Stimulated activated CD8-positive, alpha-beta memory T cell treated with anti-CD3 and anti-CD28 coated beads, Interleukin-12 subunit alpha, Interleukin-12 subunit beta, amount 100 ng/mL, for 4 hours (primary cell): ENCODE measurements around the gene MANBA.
"Not testable (repeated sequence)": the region's sequence is repeated elsewhere in the genome, so short reads cannot be mapped to it uniquely, and the experiment has no call there.

Experiments
- DNase-seq: peaks from one replicate; pipeline ENCODE4 v3.0.0-alpha.2; 2020; ENCODE audit warnings: low read depth

The MANBA gene

DNA sequence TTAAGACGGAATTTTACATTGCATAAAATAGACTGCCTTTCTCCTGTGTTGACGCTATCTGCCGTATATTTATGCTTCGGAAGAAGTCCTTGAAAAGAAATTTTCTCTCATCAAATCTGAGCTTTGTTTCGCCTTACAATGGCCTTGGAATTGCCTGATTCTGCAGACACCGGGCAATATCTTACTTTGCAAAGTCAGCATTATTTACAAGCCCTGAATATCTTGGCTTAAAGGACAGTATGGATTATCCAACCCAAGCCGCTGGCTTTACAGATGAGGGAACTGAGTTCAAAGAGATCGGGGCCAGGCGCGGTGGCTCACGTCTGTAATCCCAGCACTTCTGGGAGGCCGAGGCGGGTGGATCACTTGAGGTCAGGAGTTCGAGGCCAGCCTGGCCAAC lies 1.1 kb upstream of the MANBA start:
- DNase-seq, result no peak

DNA sequence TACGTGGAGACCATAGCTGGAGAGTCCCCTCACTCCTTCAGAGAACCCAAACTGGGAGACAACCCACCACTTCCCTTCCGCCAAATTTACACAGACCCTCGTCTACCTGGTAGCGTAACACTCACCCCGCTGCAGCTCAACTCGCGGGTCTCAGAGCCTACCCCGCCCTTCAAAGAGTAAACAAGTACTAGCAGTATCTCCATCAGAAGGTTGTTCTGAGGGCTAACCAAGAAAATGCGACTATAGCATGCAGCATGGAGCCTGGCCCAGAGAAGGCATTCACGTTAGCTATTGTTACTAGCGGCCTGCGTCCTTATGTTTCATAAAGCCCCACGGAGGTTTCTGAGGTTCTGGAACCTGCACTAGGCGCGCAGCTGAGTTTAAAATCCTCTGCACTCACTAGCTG lies 531 bp upstream of the MANBA start:
- DNase-seq, result no peak

DNA sequence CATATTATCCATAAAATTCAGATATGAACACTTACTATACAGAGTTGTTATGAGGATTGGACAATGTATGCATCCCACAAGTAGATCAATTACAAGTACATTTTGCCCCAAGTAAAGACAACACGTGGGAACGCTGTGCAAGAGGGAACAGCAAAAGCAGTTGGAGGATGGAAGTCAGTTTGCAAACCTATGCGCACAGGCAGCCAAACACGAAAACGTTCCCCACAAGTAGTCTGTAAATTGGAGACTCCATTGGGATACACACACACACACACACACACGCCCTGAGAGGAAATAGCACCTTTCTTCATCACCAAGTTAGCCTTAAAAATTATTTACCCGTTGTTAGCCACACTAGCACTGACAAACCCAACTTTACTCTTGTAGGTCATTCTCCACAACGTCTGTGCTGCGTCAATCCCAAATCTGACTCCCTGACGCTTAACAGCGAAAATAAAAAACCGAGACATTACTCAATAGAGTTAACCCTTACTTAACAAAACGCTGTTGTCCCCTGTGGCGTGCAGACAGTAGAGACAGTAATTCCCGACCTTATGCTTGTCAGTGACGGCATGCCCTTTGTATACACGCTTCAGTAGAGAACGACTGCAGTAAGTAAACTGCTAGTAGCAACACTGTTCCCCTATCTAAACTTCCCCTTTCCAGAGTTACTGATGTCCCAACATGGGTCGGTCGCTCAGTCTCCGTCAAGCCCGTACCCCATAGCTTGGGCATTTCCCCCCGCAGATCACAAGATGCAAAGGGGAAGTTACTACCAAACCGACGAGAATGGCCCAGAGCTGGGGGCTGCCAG lies 730 bp downstream of the MANBA start:
- no peak for DNase-seq

DNA sequence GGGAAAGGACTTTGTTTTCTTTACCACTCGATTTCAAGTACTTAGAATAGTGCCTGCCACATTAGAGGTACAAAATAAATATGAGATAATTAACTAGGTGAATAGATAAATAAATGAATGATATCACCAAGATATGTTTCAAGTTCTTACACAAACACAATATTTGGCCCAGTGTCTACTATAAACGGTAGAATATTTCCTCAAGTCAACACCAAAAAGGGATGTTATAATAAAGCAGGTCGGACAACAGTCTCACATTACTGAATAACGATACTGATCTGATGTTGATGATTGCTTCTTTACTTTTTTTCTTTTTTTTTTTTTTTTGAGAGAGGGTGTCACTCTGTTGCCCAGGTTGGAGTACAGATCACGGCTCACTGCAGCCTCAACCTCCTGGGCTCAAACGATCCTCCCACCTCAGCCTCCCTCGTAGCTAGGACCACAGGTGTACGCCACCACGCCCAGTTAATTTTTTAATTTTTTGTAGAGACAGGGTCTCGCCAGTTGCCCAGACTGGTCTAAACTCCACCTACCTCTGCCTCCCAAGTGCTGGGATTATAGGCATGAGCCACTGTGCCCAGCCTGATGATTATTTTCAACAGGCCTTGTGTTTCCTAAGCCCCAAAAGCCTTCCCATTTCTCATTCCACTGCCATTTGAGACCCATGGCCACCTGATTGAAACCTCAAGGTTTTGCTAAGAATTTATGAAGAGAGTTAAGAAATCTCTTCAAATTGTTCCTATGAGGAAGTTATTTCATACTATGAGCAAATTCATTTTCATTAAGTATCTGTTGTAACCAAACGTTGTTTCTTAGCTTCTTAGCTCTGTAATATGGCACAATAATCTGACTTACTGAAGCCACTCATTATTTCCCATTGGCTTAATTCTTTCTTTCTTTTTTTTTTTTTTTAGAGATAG lies 2.3 kb downstream of the MANBA start:
- DNase-seq, result no peak

DNA sequence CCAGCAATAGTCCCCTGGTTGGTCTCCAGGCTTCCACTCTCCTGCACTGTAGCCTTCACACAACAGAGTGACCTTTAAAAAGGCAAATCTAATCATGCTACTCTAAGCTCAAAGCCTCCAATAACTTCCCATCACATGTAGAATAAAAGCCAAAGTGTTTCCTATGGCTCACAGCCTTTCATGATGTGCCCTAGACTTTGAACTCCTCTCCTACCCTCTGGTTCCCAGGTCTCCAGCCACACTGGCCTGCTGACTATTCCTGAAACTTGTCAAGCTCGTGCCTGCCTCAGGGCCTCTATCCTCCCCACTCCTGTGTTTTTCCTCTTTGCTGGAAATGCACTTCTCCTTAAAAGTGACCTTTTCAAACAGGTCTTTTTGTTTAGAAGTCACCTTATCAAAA lies 3.1 kb downstream of the MANBA start:
- DNase-seq, result no peak

DNA sequence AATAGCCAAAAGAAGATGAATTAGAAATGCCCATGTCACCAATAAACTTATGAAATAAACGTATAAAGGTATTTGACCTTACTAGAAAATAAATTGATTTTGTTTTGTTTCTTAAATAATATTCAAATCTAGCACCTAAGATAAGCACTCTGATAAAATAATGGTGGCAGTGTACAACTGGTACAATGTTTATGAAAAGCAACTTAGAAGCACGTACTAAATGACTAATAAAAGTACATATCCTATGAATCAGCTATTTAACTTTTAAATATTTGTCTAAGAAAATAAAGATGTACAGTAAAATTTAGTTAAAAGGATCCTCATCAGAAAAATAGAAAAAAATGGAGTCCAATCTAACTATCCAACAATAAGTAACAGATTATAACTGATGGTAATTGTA lies 6.7 kb downstream of the MANBA start:
- no peak for DNase-seq

DNA sequence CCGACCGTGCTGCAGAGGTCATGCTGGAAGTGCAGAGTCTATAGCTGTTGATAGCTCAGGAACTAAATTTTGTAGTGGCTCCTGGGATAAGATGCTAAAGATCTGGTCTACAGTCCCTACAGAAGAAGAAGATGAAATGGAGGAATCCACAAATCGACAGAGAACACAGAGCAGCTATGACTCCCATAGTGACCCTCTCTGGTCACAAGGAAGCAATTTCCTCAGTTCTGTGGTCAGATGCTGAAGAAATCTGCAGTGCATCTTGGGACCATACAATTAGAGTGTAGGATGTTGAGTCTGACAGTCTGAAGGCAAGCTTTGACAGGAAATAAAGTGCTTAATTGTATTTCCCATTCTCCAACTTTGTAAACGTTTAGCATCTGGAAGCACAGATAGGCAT lies 8.8 kb downstream of the MANBA start:
- DNase-seq, result no peak

DNA sequence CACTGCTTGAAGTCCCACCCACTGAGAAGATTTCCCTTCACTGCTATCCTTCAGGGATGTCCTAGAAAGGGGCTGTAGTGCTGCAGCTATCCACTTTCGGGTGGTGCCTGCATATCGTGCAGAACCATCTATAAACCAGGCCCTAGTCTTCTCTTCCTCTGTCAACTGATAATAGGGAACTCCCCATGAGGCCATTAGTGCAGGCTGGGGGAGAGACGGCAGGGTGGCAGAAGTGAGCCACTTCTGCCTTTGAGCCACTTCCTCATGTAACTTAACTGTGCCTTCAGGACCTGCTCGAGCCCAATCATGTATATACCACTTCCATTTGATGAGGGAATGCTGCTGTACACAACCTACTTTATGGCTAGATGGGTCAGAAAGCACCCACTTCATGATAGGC lies 17.4 kb downstream of the MANBA start:
- not testable (repeated sequence) for DNase-seq

DNA sequence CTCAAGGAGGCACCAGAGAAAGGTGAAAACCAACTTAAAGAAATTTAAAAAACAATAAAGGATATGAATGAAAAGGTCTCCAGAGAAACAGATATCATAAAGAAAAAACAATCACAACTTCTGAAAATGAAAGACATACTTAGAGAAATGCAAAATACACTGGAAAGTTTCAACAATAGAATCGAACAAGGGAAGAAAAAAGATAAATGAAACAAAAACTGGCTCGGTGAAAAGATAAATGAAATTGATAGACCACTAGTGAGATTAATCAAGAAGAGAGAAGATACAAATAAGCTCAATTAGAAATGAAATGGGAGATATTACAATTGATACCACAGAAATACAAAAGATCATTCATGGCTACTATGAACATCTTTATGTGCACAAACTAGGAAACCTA lies 22.0 kb downstream of the MANBA start:
- not testable (repeated sequence) for DNase-seq

DNA sequence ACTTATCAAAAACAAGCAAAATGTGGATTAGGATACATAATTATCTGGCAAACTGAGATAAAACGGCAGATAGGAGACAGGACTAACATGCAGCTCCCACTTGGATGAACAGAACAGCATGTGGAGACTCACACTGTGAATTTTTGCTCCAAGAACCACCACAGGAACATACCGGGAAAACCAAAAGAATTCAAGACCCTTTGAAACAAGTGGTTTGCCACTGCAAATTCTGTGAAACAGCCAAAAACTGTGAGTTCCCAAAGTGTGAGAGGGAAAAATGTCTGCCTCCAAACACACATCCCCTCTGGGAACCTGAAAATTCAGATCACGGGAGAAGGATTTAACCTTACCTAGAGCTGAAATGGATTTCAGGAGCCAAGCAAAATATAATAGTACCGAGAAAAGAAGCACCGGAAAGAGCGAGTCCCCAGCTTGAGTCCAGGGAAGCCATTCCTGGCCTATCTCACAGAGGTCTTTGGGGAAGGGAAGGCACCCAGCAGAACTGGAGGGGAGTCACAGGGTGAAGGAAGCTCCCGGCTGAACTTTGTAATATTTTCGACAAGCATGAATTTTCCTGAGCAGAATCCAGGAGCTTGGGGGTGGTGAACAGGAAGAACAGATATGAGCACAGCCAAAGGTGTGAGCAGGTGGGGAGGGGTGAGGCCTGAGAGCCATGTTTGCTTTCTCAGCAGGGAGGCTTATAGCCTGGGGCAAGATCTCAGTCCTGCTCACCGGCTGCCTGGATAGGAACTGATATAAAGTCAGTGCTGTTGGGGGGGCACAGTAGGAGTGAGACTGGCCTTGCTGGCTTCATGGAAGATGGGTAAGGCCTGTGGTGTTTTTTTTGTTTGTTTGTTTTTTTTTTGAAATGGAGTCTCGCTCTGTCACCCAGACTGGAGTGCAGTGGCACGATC lies 23.9 kb downstream of the MANBA start:
- no peak for DNase-seq

DNA sequence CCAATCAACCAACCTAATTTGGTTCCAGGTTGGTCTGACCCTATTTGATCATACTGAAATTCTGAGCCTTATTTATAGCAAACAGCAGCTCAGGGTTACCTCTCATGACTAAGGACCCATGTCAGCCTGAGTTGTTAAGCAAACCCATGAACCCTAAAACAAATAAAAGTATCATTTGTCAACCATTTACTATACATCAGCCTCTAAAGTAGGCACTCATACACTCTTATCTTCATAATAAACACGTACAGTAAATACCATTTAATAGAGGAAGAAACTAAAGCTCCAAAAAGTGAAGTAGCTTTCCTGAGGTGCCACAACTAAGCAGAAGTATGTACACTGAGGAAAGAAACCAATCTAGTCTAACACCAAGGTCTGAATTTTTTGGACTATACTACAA lies 25.2 kb downstream of the MANBA start:
- no peak for DNase-seq

DNA sequence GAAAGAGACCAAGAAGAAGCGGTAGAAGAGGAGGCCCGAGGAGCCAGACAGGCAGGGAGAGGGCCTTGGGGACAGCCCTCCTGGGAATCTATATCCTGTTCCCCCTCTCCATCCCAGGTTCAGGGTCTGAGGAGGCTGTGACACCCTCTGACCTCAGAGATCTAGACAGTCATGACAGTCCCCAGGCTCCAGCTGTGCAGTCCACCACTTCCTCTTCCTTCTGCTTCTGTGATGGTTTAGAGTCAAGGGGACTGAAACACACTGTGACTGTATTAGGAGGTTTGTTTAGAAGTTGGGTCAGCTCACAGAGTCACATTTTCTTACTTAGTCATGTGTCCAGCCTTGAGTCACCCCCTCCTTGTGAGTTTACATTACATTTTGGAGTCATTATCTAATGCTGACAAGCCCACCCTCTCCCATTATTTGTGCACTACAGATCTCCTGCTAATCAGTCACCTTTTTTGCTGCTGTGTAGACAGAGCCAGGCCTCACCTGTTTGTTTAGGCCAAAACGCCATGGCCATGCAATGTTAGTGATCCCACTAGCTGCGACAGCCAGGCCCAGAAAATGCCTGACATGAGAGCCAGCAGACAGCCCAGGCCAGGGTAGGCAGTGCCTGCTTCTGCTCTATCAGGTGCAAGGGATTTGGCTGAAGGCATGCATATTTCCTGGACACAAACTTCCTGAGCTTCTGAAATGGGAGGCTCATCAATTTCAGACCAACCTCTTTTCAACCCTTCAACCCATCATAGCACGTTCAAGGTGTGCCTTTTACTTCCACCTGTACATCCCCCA lies 26.0 kb downstream of the MANBA start:
- DNase-seq, result no peak

DNA sequence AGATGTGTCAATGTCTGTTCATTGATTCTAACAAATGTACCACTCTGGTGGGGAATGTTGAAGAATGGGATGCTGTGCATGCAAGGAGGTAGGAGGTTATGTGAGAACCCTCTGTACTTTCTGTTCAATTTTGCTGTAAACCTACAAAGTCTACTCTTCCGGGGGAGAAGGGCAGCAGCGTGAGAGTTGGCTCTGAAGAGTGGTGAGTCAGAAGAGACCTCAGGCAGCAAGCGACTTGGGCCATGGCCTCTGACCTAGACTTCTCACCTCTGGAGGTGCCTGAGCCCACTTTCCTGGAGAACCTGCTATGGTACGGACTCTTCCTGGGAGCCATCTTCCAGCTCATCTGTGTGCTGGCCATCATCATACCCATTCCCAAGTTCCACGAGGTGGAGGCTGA lies 26.7 kb downstream of the MANBA start:
- no peak for DNase-seq

DNA sequence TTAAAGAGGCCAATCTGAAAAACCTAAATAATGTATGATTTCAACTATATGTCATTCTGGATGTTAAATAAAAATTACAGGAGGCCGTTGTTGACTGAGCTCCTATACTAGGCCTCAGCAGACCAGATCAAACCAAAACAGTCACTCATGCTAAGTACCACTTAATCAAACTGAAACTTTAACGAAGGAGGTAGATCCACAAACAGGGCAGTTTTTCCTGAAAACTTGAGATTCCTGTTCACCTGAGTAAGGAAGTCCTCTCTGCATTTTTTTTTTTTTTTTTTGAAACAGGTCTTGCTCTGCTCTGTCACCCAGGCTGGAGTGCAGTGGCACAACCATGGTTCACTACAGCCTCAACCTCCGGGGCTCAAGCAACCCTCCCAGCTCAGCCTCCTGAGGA lies 27.7 kb downstream of the MANBA start:
- DNase-seq, result no peak

DNA sequence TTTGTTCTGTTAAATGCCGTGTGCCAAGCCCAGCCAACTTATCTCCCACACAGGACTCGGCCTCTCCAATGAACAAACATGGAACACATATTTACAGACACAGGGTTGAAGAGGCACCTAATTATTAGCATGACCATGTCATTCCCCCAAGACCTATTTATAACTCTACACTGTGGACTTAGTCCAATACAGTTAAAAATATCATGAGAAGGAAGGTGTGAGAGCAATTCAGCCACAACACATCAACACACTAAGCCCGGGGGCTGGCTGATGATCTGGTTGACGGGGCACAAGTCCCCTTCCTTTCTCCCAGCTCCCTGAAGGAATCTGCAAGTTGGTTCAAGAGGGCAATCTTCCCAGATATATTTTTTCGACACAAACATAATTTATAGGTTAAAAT lies 28.1 kb downstream of the MANBA start:
- no peak for DNase-seq

DNA sequence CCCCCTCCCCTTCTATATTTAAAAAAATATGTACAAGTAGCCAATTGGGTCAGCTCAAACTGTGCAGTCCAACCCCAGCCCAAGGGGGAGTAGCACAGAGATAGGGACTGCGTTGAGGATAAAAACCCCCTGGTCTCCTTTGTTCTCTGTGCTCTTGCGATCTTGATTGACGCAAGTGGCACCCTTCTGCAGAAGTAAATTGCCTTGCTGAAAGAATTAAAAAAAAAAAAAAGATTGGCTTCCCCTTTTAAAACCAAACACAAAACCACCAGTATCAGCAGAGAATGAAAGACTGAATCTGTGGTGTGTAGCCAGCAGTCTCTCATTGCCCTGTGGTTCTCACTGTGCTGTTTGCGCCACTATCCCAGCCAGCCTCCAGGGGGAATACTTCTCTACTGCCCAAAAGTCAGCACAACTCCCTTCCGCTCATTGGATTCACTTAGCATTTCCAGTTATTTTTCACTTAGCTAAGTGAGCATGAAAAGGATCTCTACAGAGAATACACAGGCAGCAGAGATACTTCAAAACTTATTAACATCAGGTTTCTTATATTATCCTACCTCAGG lies 29.7 kb downstream of the MANBA start:
- DNase-seq, result no peak

DNA sequence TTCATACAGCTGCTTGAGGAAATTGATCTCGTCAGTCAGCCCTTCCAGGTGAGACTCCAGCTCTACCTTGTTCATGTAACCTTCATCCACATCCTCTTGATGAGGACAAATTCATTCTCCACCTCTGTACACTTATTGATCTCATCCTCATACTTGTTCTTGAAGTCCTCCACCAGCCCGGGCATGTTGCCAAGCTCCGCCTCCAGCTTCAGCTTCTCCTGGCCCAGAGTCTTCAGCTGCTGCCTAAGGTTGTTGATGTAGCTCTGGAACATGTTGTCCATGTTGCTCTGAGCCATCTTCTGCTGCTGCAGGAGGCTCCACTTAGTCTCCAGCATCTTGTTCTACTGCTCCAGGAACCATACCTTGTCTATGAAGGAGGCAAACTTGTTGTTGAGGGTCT lies 31.3 kb downstream of the MANBA start:
- DNase-seq, result not testable (repeated sequence)

DNA sequence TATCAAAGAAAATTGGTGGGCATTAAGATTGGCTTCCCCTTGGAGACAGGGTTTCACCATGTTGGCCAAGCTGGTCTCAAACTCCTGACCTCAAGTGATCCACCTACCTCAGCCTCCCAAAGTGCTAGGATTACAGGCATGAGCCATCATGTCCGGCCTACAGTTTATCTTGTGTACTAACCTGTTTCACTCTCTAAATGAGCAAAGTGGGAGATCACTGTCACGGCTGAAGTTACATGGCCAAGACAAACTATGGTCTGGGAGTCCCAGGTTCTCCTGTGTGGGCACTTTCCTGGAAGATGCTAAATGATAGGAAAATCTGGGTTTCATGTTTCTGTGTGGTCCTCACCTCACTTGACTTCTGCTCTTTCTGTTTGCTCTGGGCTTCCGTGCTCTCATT lies 33.8 kb downstream of the MANBA start:
- DNase-seq, result not testable (repeated sequence)

DNA sequence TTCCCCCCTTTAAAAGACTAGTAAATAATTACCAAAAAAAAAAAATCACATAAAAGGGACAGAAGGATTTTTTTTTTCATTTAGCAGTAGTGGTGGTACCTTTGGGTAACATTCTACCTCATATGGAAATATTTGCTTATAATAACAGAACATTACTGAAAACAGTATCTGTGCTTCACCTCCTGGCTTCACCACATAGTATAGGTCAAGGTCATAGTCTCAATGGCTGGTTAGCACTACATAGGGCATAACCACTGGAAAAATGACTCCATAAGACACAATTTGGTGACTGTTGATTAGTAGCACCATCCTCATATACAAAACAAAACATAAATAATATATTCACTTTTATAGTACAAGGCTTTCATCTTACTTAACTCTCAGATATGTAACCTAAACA lies 34.7 kb downstream of the MANBA start:
- no peak for DNase-seq

DNA sequence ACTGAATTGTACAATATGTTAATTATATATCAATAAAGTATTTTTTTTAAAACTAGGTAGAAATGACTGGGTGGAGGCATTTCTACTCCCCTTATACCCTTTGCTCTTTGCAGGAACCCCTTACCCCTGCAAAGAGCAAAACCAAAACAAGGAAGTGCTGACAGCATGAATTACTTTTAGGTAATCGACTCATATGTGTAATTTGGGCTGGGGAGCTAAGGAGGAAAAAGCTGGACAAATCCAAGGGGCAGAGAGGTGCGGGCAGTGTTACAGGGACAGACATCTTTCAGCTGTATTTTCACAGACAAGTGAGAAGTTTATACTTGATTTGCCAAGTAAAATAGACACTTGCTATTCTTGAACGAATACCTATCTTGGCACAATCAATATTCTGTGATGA lies 35.5 kb downstream of the MANBA start:
- DNase-seq, result no peak

DNA sequence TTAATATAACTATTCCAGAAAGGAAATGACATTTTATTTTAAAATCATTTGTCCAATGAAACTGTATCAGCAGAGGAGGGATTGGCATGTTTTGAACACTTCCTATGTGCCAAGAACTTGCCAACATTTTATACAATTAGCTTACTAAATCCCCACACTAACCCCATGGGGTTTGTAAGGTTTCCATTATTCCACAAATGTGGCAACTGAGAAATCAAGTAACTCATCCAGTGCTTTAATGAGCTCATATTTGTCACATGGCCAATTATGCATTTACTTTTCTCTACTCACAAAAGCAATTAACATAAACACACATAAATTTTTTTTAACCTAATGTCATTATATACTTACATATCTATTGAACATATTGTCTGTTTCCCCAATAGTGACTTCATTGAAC lies 37.3 kb downstream of the MANBA start:
- DNase-seq, result no peak
